Measurements from ENCODE around the gene GPC5.
"Not testable (repeated sequence)": the region's sequence is repeated elsewhere in the genome, so short reads cannot be mapped to it uniquely, and the experiment has no call there.

The GPC5 gene

GRCh38 chr13:91398413-91399188 is at the start of gene GPC5:
Gene GPC5, plus strand, starts transcription at chr13:91398621.
- peak; percentile 90 for DNase-seq

DNA sequence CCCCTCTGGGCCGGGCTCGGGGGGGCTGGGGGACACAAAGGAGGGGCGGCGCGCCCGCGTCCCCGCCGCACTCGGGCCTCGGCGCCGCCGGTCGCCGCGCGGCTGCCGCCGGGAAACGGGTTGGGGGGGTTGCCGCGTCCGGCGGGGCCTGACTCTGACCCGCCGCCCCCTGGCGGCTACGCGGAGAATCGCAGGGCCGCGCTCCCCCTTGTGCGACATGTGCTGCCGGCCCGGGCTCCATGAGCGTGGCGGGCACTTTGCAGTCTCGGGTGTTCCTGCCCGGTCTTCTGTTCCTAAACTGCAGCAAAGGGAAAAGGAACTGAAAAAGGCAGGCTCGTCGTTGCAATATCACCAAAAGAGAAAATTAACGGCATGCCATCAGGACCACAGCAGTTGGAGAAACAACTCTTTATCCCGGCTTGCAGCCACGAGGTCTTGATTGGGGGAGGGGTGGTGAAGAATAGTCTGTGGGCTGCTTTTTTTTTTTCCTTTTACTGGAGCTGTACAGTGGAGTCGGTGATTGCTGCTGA is 49.5 kb upstream of the GPC5 start:
- peak; percentile 95 for DNase-seq

DNA sequence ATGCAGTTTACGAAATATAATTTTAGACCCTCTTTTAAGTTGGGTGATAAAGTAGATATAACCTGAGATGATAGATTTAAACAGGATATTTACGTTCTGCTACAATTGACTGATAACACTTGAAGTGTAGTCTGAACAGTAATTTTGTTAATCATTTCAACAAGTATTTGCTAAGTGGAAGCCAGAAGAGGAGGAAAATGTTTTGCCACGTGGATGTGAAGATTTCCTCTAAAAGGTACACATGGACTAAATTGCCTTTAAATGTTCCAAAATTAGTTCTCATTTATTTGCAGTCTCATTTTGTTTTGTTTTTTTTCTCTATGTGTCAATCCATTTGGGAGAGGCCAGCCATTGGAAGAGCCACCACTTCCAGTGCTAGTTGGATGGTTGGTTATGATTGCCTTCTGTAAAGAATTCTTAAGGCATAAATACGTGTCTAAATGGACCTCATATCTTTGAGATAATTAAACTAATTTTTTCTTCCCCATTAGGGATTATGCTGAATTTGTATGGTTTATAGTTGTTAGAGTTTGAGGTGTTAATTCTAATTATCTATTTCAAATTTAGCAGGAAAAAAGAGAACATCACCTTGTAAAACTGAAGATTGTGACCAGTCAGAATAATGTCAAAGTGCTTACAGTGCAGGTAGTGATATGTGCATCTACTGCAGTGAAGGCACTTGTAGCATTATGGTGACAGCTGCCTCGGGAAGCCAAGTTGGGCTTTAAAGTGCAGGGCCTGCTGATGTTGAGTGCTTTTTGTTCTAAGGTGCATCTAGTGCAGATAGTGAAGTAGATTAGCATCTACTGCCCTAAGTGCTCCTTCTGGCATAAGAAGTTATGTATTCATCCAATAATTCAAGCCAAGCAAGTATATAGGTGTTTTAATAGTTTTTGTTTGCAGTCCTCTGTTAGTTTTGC is 48.2 kb upstream of the GPC5 start:
- DNase-seq = no peak

DNA sequence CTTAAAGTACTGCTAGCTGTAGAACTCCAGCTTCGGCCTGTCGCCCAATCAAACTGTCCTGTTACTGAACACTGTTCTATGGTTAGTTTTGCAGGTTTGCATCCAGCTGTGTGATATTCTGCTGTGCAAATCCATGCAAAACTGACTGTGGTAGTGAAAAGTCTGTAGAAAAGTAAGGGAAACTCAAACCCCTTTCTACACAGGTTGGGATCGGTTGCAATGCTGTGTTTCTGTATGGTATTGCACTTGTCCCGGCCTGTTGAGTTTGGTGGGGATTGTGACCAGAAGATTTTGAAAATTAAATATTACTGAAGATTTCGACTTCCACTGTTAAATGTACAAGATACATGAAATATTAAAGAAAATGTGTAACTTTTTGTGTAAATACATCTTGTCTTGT is 47.3 kb upstream of the GPC5 start:
- DNase-seq = no peak

- no peak for DNase-seq
Observed at GRCh38 chr13:91351980-91352379, 46.4 kb upstream of the GPC5 start.

DNA sequence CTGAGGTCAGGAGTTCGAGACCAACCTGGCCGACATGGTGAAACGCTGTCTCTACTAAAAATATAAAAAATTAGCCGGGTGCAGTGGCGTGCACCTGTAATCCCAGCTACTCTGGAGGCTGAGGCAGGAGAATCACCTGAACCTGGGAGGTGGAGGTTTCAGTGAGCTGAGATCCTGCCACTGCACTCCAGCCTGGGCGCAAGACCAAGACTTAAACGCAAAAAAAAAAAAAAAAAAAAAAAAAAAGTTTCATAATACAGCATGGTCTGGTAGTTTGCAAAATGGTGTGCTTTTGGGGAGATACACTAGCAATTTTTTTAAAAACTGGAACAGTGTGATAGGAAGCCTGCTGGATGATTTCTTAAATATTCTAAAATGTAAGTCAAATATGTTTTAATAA is 45.5 kb upstream of the GPC5 start:
- DNase-seq = not testable (repeated sequence)

DNA sequence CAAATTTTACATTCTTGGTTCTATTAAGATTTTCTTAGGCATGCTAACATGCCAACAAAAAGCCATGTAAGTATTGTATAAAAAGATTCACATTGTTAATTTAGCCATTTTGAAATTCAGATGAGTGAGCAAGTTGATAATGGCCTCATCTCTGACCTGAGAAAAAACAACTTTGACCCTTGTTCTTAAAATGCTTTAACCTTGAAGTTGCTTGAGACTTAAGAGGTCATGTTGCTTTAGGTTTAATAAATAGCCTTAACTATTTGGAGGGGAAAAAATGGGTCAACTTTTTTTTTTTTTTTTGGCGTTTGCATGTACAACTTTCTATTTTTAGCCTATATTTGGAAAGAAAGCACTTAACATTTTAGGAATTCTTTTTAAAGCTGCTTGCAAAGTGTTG is 44.9 kb upstream of the GPC5 start:
- no peak for DNase-seq

DNA sequence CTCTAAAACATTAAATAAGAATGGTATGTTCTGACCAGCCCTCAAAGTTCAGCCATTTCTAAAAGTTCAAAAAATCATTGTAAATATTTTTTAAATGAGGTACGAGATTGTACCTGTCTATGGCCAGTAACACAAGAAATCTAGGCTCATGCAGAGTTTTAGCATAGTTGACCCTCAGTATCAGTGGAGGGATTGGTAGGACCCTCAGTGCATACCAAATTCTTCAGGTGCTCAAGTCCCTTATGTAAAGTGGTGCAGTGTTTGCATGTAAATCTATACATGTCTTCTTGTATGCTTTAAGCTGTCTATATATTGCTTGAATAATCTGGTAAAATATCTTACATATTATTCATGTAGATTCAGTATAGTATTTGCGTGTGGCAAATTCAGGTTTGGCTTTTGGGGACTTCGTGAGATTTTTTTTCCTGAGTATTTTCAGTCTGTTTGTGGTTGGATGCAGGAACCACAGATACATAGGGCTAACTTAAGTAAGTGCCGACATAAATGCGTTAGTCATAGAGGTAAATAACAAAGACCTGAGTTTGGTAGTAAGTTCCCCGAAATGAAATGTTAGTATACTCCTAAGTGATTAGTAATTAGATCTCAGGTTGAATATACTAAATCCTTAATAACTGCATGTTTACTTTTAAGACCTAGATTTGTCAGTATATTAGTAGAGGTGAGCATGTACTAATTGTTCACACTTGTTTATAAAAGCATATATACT is 43.2 kb upstream of the GPC5 start:
- no peak for DNase-seq

DNA sequence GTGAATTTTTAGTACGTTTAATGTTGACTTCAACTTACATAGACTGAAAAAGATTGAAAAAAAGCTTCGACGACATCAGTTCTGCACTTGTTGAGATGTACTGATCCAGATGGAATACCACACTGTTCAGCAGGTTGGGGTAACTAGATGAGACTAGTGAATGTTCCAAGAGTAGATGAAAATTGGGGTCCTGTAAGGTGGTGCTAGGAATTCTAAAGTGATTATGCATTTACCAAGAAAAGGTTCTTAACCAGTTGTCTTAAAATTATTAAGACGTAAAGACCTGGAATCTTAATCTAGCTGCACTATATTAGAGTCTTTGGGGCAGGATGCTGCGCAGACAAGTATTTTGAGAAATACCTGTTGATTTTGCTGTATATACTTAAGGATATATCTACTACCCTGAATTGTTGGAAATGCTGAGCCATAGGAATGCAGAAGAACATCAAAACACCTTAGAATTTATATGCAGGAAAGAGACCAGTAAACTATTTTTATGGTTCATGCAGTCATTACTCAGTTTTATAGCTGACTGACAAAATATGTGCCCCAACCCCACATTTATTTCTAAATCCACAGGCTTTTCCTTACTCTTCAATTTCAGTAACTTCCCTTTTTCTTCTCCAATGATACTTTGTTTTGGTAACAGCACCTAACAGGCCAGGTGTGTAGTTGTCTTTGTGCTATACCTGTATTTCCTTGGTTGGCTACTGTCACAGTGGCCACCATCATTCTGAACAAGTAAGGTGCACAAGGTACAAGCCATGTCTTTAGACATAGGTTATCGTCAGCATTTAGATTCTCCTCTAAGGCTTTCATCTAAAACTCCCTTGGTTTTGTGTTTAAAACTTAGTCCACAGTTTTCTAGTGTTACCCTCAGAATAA is 42.4 kb upstream of the GPC5 start:
- DNase-seq = no peak

DNA sequence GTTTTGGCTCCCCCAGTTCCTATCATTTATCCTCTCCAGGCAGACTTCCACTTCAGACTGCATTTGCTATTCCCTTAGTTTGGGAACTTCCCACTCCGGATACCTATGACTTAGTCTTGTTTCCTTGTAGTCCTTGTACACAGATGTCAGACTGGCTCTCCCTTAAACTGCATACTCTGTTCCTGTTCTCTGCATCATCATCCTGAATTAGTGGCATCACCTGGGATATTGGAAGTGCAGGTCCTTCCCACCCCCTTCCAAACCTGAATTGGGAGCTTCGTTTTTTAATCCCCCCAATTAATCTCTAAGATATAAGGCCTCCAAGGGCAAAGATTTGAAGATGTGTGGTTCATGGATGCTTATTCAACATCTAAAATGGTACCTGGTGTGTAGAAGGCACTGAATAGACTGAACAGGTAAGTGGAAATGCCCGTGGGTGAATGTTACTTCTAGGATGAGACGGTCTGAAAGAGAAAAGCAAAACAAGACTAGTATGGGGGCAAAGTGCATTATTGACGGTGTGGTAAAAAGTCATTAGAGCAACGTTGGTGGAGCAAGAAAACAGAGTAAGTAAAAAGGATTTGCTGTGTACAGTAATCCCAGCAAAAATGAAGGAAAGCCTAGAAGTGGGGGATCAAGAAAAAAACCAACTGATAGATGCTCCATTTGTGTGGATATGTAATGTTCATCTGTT is 41.4 kb upstream of the GPC5 start:
- DNase-seq = no peak

DNA sequence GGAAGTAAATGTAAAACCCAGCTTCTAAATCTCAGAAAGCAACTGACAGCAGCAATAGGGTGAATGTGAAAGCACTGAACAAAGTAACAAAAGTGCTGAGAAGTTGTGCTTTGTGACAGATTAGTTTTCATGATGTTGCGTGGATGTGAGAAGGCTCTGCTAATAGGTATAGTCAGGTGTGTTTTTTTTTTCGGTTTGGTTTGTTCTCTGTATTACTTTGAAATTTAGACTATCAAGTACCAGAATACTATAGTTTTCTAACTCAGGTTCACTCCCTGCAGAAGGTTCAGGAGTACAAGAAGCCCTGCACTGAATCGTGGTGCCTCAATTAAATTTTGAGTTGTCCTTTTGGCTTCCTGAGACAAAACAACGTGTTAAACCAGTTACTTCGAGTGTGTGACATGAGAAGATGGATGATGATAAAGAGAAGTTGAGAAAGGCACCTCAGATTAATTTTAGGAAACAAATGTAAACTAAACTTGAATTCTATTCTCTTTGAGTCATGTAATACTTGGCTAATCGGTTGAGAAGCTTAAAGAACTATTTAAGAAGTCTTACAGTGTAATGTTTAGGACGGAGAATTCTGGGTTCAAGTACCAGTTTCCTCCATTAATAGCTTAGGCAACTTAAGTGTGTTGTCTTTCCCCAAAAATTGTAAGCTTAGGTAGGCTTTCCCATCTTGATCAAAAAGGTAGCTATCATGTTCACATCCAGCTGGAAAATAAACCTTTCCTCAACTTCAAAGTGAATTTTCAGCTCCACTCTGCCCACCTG is 40.6 kb upstream of the GPC5 start:
- DNase-seq = no peak

DNA sequence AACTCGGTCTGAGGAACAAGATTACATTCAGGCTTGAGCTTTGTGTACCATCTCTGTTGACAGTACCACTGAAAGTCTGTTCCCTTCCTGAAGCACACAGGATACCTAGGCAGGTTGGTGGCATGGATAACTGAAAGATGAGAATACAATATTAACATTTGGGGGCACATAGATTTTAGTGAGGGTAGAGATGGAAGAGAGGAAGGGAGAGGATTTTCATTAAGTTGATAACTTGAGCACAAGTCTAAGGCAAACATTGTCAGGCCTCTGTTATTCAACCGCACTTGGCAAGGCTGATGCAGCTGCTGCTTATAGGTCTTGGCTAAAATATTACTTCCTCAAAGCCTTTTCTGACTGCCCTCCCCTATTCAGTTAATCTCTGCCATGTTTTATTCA is 40.0 kb upstream of the GPC5 start:
- DNase-seq = no peak

- DNase-seq = no peak
Observed at GRCh38 chr13:91359111-91359510, 39.3 kb upstream of the GPC5 start.

DNA sequence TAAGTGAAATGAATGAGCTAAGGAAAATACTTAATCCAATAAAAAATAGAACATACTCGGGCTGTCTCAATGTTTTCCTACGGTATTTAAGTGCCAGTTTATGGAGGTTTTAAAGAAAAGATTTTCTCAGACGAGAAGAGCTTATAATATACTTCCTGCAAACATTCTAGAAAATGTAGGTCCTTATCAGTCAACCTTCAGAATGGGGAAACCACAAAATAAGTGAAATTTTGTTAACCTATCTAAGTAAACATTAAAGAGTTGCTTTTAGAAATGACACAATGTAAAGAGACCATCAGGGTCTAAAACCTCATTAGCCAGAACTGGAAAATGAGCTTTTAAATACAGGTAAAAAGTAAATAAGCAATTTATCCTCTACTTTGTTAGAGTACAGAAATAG is 38.8 kb upstream of the GPC5 start:
- no peak for DNase-seq

GRCh38 chr13:91360246-91360751 is 38.1 kb upstream of the GPC5 start:
- DNase-seq = no peak

DNA sequence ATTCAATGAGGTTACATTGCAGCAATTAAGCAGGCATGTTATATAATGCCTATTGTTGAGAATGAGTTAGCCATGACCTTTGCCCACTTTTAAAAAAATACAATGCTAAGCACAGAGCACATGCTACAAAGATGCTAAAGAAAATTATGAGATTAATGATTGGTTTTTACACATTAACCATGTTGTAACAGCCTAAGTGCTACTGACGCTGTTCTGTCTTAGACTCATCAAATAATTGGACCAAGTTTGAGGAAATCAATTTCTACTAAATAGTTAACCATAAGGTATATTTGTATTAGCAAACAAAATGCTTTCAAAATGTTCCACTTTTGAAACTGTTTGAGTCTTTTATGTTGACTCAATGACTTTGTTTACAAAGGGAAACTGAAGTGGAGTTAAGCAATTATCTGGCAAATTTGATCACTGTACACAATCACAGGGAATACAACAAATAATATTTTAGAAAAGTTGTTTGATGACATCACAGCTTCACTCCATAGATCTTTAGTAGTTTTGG is 36.6 kb upstream of the GPC5 start:
- DNase-seq = no peak

GRCh38 chr13:91362908-91363307 is 35.5 kb upstream of the GPC5 start:
- DNase-seq = no peak

DNA sequence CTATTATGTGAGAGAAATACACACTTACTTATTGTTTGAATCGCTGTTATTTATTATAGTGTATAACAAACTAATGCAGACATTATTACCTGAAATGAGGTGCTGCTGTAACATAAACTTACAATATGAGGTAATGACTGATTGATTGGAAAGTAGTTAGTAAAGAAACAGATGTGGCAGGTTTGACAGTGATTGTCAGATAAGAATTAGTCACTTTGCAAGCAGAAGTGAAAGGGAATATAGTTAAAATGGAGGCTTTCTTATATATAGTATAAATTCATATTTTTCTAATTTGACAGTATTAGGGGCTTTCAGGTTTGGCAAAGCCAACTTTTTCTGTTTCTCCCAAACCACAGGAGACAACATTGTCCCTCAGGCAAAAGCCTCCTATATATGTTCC is 30.3 kb upstream of the GPC5 start:
- DNase-seq = no peak

GRCh38 chr13:91368676-91369440 is 29.6 kb upstream of the GPC5 start:
- no peak for DNase-seq
